GM10847 (cell line): ENCODE results near the gene SMOC2.

Experiments used
- POLR2A ChIP-seq: IDR thresholded peaks from 2 replicates; pipeline ENCODE4 v1.6.1; 2011; ENCODE audit not compliant: insufficient read length; ENCODE audit errors: extremely low read depth

The SMOC2 gene

GRCh38 chr6:168589275-168589674, 148.3 kb downstream of the SMOC2 start:
- TF ChIP-seq POLR2A, result no peak

- TF ChIP-seq POLR2A, result no peak
Measured at GRCh38 chr6:168590406-168590805, 149.4 kb downstream of the SMOC2 start.

- TF ChIP-seq POLR2A, result no peak
Measured at GRCh38 chr6:168596344-168596743, 155.4 kb downstream of the SMOC2 start.

- no peak for TF ChIP-seq POLR2A
Measured at GRCh38 chr6:168597471-168597875, 156.5 kb downstream of the SMOC2 start.

DNA sequence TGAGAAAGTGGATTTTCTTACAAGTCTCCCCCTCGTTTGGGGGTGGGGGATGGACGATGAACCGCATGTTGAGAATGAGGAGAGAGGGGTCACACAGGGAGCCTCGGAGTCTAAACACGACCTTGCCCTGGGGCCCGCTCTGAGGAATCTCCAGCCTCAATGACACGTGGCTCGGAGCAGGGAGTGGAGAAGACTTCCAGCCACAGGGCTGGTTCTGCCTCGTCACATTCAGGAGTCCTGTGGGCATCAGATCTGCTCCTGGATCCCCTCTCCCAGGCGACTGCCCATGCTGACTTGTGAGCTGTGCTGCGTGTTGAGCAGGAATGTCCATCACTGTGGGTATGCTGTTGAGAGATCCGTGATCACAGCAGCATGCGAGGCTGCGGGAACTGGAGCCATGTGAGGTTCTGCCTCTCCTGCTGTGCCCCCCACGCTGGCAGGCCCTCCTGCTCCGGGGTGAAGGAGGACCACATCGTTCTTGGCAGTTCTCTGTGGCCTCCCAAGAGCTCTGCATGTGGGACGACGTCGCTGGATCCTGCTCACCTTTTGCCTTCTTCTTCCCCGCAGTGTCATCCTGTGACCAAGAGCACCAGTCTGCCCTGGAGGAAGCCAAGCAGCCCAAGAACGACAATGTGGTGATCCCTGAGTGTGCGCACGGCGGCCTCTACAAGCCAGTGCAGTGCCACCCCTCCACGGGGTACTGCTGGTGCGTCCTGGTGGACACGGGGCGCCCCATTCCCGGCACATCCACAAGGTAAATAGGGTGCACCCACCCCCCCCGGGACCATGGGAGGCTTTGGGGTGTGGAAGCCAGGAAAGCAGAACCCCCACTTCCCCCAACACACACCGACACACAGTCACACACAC, 157.5 kb downstream of the SMOC2 start:
- TF ChIP-seq POLR2A, result no peak

- TF ChIP-seq POLR2A, result no peak
Measured at GRCh38 chr6:168599118-168599494, 158.1 kb downstream of the SMOC2 start.

- TF ChIP-seq POLR2A, result no peak
Measured at GRCh38 chr6:168599769-168600330, 158.9 kb downstream of the SMOC2 start.

- no peak for TF ChIP-seq POLR2A
Measured at GRCh38 chr6:168600381-168600780, 159.4 kb downstream of the SMOC2 start.

DNA sequence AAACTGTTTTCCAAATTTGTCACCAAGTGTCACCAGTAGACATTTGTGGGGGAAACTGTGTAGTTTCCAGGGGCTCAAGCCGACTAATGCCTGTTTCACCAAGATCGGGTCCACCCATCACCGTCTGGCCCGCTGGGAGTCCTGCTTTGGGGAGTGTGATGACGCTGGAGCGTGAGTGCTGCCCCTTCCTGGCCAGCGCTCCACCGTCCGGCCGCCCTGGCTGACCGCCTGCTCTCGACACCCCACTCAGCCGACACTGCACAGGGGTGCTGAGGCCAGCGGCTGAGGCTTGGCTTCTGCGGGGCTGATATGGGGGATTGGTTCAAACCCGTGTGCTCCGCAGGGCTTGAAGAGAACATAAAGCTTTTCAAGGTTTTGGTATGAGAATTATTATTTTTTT, 160.1 kb downstream of the SMOC2 start:
- TF ChIP-seq POLR2A, result no peak

- no peak for TF ChIP-seq POLR2A
Measured at GRCh38 chr6:168601546-168601945, 160.6 kb downstream of the SMOC2 start.

- TF ChIP-seq POLR2A, result no peak
Measured at GRCh38 chr6:168602576-168602975, 161.6 kb downstream of the SMOC2 start.

DNA sequence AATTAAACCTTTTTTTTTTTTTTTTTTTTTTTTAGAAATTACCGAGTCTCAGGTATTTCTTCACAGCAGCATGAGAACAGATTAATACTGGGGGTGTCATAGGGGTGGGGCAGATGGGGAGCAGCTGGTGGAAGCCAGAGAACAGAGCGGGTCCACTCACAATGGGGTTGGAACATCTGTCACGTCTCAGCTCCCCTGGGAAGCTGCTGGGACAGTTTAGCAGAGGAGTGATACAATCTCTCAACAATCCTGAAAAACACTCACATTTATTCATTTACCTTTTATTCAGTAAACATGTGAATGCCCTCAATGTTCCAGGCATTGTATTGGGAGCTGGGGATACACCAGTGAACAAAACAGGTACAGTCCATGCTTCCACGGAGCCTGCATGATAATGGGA, 162.2 kb downstream of the SMOC2 start:
- TF ChIP-seq POLR2A, result no peak

GRCh38 chr6:168605964-168606363, 165.0 kb downstream of the SMOC2 start:
- no peak for TF ChIP-seq POLR2A

- no peak for TF ChIP-seq POLR2A
Measured at GRCh38 chr6:168606722-168607121, 165.7 kb downstream of the SMOC2 start.

GRCh38 chr6:168607272-168608112, 166.5 kb downstream of the SMOC2 start:
- no peak for TF ChIP-seq POLR2A

GRCh38 chr6:168608113-168608400, 167.1 kb downstream of the SMOC2 start:
- TF ChIP-seq POLR2A, result no peak
